ENCODE data around the gene UBE2N.
"Not testable (repeated sequence)": the region's sequence is repeated elsewhere in the genome, so short reads cannot be mapped to it uniquely, and the experiment has no call there.

UBE2N gene

DNA sequence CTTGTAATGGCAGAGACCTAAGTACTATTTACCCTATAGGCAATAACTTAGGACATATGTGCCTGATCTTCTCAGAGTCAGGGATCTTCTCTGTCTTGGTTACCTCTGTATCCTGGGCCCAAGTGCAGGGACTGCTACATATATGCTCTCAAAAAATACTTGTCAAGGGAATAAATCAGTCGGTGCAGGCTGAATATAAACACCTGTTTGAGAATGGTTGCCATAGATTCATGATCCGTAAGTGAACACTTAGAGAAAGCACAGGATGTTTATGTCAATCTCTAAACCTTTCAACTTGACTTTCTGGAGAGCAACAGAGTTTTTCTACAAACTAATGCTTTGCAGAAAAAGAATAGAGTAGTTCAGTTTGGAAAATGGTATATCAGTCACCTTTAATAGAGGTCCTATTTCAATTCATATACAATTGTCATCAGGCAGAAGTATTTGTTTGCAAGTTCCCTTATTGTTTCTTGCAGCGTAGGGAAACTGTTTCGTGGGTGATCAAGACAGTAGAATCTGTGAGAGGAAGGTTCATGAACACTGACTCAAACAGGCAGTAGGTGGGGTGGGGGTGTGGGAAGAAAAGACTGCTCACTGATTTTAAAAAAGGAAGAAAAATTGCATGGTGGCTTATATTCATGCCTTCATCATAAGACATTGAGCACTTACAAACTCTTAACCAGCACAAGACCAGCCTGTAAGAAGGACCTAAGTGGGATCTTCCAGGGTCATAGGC lies 6.0 kb upstream of the UBE2N start:
- DNase-seq (ENCODE audit: insufficient read length, low spot score) (no peak), FAIRE-seq (no peak)

DNA sequence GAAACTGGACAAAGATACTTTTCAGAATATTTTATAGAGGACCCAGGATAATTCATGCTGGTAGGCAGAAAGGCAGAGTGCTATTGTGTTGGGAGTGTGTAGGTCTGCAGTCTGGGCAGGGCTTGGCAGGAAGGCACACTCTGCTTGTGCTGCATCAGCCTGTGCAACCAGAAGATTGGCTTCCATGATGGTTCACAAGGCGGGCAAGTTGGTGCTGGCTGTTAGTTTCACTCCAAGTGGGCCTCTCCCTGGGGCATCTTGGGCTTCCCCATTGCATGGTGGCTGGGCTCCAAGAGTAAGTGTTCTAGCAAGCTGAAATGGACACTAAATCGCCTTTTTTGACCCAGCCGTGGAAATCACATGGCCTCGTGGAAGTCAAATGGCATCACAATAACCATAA lies 1.8 kb upstream of the UBE2N start:
- FAIRE-seq (no peak), DNase-seq (ENCODE audit: insufficient read length, low spot score) (no peak)

DNA sequence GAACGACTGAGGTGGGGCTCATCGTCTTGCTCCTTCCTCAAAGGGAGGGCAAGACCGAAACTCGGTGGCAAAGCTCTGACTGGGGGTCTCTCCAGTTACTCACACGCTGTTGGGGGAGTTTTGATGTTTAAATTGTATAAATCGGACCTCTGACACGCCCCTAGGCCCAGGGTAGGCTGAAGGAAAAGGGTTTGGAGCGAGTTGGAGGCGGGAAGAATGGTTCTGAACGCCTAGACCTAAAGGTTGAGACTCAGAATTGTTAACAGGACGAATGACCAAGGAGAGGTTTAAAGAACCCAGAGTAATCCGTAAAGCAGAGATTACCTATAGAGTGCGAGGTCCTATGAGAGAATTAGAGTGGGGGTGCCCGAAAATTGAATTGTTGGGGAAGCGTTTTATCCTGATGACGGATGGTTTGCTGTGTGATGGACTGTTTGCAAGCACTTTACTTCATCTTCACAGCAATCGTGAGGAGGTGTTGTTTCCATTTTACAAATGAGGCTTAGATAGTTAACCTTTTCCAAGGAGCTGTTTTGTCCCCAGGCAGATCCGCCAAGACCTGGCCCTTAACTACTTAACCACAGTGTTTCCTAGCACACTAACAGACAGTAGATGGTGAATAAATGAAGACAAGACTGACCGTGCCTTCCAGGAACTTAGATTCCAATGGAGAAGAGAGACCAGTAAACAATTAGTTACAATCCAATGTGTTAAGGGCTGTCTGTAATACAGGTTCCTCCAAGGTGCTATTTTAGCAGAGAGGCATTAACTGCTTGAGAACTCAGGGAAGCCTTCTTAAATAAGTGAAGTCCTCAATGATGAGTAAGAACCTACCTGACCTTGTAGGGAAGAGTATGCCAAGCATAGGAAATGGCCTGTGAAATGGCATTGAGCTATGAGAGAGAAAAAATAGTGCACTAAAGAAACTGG lies 929 bp upstream of the UBE2N start:
- DNase-seq (ENCODE audit: insufficient read length, low spot score) = no peak
- no peak for FAIRE-seq

DNA sequence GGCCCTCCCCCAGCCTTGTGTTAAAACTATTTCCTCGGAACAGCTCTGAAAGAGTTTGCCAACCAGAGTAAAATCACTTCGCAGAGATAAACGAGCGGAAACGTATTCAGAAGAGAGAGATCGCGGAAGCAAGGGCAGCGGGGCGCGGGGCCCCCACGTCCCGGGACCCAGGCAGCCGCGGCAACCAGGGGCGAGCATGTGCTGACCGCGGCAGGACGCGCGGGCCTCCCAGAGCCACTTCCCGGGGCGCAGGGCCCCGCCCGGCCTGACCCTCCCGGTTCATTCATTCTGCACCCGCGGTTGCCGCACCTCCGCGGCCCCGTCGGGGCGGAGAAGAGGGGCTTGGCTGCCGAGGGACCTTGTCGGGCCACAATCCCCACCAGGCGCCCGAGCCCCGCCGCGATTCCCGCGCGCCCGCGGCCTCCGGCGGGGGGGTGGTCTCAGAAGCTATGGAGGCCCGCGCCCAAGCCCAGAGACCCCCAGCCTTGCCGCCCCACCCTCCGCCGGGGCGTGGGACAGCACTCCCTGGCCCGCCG lies 598 bp downstream of the UBE2N start:
- FAIRE-seq = no peak
- no peak for DNase-seq (ENCODE audit: insufficient read length, low spot score)

DNA sequence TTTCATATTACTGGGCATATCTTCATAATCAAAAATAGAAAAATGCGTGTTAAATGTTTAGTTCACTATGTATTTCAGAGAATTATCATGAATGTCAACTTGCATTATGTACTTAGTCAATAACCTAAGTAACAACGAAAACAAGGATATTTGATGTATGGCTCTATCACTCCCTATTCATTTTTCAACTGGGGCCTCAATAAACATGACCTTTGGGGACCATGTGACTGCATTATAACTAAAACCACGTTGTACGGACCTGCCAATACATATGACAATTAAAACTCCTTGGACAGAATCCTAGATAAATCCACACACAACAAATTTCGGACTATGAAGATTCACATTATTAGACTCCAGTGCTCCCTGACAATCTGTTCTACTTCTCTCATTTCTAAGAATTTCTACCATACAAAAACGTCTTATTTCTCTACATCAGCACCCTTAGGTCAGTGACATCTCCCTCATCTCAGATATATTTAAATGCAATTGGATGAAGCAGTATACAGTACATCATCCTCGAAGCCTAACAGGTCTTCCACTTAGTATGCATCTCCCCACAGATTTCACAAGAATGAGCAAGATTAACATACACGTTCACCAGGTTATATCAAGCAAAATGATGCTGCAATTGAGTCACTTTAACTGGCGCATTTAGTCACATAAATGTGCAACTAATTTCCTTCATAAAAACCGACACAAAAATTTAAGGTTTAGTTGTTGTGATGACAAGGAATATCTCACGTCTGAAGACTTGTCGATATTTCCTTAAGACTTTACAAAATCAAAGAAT lies 1.5 kb downstream of the UBE2N start:
- no peak for FAIRE-seq
- DNase-seq (ENCODE audit: insufficient read length, low spot score) = no peak

DNA sequence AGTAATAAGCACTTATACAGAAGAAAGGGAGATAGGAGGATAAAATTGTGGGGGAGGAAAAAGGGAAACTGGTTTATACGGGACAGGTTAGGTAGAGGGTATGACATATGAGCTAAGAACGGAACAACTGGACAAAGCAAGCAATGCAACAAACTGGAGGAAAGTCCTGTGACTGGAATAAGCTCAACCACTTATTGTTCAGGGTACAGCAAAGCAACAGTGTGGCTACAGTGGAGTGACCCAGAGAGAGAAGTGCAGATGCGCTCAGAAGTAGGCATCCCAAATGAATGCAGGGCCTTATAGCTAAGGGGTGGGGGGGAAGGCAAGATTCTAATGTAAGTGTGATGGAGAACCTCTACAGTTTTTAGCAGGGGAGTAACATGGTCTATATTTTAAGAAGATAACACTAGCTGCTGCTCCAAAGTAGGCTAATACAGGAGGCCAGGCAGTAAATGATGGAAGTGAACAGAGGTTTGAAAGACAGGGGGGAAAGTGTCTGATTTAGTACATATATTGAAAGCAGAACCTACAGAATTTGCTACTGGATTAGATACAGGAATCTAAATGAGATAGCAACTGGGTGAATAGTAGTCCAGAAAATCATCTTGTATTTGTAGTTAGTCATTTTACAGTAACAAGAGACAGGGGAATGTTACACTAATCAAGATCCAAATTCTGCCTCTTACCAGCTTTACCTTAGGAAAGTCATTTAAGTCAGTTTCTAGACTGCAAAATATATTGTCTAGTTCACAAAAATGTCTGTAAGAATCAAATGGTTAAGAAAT lies 3.3 kb downstream of the UBE2N start:
- DNase-seq (ENCODE audit: insufficient read length, low spot score) (no peak), FAIRE-seq (no peak)

DNA sequence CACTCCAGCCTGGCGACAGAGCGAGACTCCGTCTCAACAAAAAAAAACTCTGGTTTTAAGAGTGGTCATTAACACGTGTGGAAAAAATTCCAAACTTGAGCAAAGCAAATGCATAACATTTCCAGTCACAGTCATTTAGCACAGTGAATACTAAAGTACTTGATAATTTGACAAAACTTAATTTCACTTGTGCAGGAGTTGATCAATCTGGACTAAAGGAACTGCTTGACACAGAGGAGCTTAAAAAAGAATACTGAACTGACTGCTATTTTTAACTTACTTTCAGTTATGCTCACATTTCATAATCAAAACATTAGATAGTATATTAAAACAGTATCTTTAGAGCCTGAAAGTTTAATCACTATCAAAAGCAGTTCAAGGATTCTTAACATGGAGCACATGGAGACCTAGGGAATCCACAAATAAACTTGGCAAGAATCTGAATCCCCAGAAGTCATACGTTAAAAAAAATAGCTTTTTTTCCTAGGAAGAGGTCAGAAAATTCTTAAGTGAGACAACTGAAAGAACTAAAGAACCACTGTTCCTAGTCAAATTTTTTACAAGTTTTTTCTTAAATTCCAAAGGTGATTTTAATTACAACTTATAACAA lies 7.4 kb downstream of the UBE2N start:
- DNase-seq (ENCODE audit: insufficient read length, low spot score) (no peak), FAIRE-seq (no peak)

DNA sequence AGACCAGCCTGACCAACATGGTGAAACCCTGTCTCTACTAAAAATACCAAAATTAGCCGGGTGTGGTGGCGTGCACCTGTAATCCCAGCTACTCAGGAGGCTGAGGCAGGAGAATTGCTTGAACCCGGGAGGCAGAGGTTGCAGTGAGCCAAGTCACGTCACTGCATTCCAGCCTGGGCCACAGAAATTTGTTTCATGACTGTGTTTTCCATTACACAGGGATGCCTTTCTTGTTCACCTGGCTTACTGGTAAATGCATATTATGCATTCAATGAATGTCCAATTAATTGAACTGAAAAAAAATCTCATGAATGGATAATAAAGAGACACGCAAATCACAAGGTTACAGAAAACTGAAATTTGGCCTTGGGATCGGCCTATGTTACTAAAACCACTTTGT lies 9.7 kb downstream of the UBE2N start:
- FAIRE-seq; DNase-seq (ENCODE audit: insufficient read length, low spot score): not testable (repeated sequence)

DNA sequence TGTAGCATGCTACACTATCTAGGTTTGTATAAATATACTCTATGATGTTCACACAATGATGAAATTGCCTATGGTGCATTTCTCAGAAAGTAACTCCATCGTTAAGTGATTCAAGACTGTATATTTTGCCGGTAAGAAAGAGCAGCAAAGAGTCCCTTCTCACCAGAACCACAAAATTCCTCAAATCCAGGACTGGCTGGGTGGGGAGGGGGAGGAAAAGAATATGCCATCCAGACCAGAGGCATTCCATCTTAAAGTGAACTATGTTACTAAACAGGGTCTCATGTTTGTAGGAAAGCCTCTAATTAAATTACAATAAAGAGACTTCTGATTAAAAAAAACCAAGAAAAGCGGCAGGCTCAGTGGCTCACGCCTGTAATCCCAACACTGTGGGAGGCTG lies 11.5 kb downstream of the UBE2N start:
- DNase-seq (ENCODE audit: insufficient read length, low spot score) (no peak), FAIRE-seq (no peak)

DNA sequence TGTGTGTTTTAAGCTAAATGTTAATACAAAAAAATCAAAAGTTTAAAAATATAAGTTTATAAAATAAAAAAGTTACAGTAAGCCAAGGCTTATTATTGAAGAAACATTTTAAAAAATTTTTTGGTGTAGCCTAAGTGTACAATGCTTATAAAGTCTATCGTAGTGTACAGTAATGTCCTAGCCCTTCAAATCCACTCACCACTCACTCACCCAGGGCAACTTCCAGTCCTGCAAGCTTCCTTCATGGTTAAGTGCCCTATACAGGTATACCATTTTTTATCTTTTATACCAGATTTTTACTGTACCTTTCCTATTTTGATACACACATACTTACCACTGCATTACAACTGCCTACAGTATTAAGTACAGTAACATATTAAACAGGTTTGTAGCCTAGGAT lies 11.9 kb downstream of the UBE2N start:
- FAIRE-seq (no peak), DNase-seq (ENCODE audit: insufficient read length, low spot score) (no peak)

DNA sequence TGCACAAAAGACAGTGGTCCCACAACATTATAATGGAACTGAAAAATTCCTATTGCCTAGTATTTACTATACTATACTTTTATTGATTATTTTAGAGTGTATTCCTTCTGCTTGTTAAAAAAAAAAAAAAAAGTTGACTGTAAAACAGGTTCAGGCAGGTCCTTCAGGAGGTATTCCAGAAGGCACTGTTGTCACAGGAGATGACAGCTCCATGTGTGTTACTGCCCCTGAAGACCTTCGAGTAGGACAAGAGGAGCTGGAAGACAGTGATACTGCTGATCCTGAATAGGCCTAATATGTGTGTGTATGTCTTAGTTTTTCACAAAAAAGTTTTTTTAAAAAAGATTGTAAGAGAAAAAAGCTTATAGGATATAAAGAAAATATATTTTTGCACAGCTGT lies 12.3 kb downstream of the UBE2N start:
- FAIRE-seq = no peak

DNA sequence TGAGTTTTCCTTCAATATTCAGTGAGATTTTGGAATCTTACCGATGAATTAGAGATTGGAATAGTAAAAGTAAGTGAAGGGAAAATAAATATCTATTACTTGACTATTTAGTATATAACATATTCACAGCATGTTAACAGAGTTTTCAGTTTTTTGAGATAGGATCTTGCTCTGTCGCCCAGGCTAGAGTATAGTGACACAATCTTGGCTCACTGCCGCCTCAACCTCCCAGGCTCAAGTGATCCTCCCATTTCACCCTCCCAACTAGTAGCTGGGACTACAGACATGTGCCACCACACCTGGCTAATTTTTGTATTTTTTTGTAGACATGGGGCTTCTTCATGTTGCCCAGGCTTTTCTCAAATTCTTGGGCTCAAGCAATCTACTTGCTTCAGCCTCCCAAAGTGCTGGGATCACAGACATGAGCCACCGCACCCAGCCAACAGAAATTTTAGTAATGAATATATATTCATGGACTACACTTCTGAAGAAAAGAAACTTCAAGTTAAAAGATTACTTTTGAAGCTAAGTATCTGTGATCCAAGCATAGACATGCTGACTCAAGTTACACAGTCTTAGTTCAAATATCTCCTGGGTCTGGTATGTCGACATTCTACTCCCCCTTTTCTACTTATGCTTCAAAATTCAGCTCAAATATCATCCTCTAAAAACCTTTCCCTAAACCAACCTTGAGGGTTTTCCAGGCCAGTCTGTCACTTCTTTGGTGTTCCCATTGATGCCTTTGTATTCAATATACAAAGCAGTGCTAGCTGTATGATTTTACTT lies 13.8 kb downstream of the UBE2N start:
- FAIRE-seq (no peak), DNase-seq (ENCODE audit: insufficient read length, low spot score) (peak; percentile 41)

More for the DNA sequence above, 12.3 kb downstream of the UBE2N start:
- no peak for DNase-seq (ENCODE audit: insufficient read length, low spot score)

DNA sequence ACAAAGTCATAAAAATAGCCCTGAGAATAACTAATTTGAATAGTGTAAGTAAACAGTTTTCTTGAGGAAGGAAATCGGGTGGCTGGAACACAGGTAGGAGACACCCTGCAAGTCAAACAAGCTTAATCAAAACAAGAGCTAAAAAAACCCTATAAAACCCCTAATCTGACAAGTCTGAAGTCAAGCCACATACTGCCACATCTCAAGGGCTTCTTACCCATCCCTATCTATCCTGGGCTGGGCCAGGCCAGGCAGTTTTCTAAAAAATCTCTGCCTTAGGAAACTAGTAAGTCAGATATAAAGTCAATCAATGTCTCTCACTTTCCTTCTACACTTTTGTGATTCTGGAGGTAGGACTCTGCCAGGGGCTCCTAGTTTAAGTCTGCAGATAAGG lies 15.3 kb downstream of the UBE2N start:
- DNase-seq (ENCODE audit: insufficient read length, low spot score) = no peak
- no peak for FAIRE-seq

DNA sequence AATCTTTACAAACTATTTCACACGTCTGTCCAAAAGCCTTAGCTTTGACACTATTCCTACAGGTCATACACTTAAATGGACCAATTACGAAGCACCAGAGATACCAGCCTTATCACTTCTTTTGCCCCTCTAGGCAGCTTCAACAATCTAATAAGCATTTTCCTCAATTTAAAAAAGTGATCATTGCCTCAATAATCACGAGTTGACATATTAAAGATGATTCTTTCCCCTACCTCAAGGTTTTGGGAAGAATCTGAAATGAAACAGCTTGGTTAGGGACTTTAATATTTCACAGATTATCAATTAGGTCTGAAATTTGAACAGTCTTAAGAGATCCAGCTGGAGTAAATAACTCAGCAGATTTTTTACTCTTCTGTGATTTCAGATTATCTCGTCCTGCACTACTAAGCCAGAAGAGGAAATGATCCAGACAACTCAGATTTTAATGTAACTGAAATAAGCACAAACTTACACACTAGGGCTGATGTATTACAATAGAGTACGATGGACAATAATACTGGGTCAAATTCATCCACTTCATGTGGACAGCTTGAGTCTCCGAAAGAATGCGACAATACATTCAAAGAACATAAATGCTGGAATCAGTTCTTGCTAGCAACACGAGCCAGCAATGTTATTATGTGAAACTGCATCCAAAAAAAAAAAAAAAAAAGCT lies 15.9 kb downstream of the UBE2N start:
- DNase-seq (ENCODE audit: insufficient read length, low spot score) (no peak), FAIRE-seq (no peak)

DNA sequence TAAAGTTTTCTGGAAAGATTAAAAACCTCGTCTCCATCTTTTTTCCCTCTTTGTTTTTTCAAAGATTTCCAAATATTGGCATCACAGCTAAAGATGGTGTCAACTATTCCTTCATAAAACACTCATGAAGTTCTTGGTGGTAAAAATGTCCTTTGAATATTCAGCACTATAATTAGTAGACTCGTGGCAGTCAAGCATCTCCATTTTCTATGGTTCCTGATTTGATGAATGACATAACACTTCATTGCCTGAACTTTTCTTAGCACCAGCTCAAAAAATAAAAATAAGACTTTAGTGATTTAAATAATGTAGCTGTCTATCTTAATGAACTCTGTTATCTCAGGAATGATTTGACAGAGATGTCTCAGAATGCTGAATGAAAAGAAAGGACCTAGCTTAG lies 19.7 kb downstream of the UBE2N start:
- DNase-seq (ENCODE audit: insufficient read length, low spot score) (no peak), FAIRE-seq (no peak)

DNA sequence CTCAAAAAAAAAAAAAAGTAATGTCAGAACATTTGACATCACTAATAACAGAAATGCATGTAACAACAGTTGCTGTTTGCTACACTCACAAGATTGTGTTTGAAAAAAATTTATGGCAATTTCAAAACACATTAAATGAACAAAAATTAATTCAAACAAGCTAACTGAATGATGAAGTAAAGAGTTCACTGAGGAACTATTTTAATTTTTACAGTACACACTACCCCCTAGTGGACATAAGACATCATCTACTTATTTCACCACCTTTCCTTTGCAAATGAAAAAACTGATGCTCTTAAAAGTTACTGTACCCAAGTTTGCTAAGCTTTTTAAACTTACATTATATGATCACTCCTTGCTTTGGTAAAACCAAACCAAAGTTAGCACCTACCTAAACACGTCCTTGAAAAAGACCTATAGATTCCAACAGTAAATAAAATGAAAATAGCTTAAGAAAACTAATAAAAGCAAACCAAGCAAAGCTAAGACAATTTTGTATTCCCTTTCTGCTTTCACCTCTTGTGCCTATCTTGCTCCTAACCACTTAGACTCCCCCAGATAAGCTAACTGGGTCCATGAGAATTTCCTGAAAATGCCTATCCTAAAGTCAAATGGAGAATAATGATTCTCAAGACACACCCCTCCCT lies 22.2 kb downstream of the UBE2N start:
- FAIRE-seq = no peak
- DNase-seq (ENCODE audit: insufficient read length, low spot score) = peak; percentile 47

DNA sequence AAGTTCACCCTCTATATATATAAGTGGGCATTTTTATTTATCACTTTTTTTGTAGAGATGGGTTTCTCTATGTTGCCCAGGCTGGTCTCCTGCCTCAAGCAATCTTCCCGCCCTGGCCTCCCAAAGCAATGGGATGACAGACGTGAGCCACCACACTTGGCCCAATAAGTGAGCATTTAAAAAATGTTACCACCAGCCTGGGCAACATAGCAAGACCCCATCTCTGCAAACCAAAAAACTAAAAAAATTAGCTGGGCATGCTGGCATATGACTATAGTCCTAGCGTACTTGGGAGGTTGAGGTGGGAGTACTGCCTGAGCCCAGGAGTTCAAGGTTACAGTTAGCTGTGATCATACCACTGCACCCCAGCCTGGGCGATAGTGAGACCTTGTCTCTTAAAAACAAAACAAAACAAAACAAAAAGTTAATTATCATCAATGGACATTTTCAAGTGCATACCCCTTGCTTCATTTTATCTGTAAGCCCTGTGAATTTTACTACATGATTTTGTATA lies 23.7 kb downstream of the UBE2N start:
- no peak for DNase-seq (ENCODE audit: insufficient read length, low spot score)
- no peak for FAIRE-seq

Measured in HTR-8/SVneo (cell line).